IMR-90 (cell line): ENCODE results near the gene TNRC6B. TPM values are rescaled to one million over a fixed set of nuclear protein-coding genes. Genes with fewer than 3 reads are reported as not detected.

ENCODE experiments used
- ATAC-seq: fragments of 200-7000 bp; cut with Tn5 transposase; 2 replicates; pipeline ENCODE4 v1.9.1; 2020; ENCODE audit warnings: low read depth, mild to moderate bottlenecking, moderate library complexity
- BruUV-seq: library from RNA; stranded (reverse); fragments of 400-500 nt; replicated peaks from 2 replicates; lab custom pipeline; 2021; lab: Mats Ljungman, UMichigan
- CTCF ChIA-PET: fragments of 300-600 bp; formaldehyde crosslinking; extraction: SDS; loops from one replicate; lab custom pipeline; 2021; ENCODE audit warnings: antibody characterized with exemption; lab: Yijun Ruan, JAX
- POLR2A ChIA-PET: fragments of 300-600 bp; sonication (Branson Sonifier 250); formaldehyde crosslinking; loops from one replicate; lab custom pipeline; 2022; ENCODE audit warnings: antibody characterized with exemption; ENCODE audit not compliant: unreplicated experiment; lab: Charles Lee
- DNase-seq: peaks from one replicate; pipeline ENCODE4 v3.0.0; 2013
- H2AFZ ChIP-seq: replicated peaks from 2 replicates; pipeline ENCODE3; 2013; ENCODE audit warnings: low read length, mild to moderate bottlenecking; ENCODE audit not compliant: poor library complexity
- H2AK5ac ChIP-seq: 2 replicates; pipeline ENCODE4 v1.6.1; 2013; ENCODE audit warnings: low read depth, low read length, inconsistent platforms
- H2AK9ac ChIP-seq: replicated peaks from 2 replicates; pipeline ENCODE3; 2013; ENCODE audit warnings: mild to moderate bottlenecking, low read depth, low read length, moderate library complexity; ENCODE audit not compliant: poor library complexity
- H2BK120ac ChIP-seq: 2 replicates; pipeline ENCODE4 v1.6.1; 2013; ENCODE audit warnings: low read depth, low read length, inconsistent platforms
- H2BK15ac ChIP-seq: 3 replicates; pipeline ENCODE4 v1.6.1; 2013; ENCODE audit warnings: low read depth, low read length, inconsistent platforms
- H2BK20ac ChIP-seq: 2 replicates; pipeline ENCODE4 v1.6.1; 2013; ENCODE audit warnings: low read depth, mild to moderate bottlenecking, inconsistent platforms, low read length, moderate library complexity
- H2BK5ac ChIP-seq: 2 replicates; pipeline ENCODE4 v1.6.1; 2013; ENCODE audit warnings: mild to moderate bottlenecking, low read depth, low read length, inconsistent platforms; ENCODE audit not compliant: poor library complexity, severe bottlenecking
- H3K14ac ChIP-seq: replicated peaks from 2 replicates; pipeline ENCODE4 v1.6.1; 2013; ENCODE audit warnings: low read depth, low read length, inconsistent platforms
- H3K18ac ChIP-seq: 2 replicates; pipeline ENCODE4 v1.6.1; 2013; ENCODE audit warnings: low read depth, low read length, control low read depth
- H3K23ac ChIP-seq: 2 replicates; pipeline ENCODE4 v1.6.1; 2013; ENCODE audit warnings: low read depth, low read length, inconsistent platforms
- H3K27ac ChIP-seq: 2 replicates; pipeline ENCODE4 v1.5.1; 2013; ENCODE audit warnings: mild to moderate bottlenecking, control low read depth, low read length; ENCODE audit not compliant: insufficient read depth
- H3K27me3 ChIP-seq: 2 replicates; pipeline ENCODE4 v1.6.1; 2013; ENCODE audit warnings: low read length; ENCODE audit not compliant: control insufficient read depth, insufficient read depth
- H3K36me3 ChIP-seq: 2 replicates; pipeline ENCODE4 v1.6.1; 2013; ENCODE audit warnings: low read length, mixed read lengths; ENCODE audit not compliant: control insufficient read depth, insufficient read depth
- H3K4ac ChIP-seq: 2 replicates; pipeline ENCODE4 v1.6.1; 2013; ENCODE audit warnings: low read depth, low read length, inconsistent platforms
- H3K4me1 ChIP-seq: 2 replicates; pipeline ENCODE4 v1.6.1; 2013; ENCODE audit warnings: low read length, mixed read lengths; ENCODE audit not compliant: control insufficient read depth, insufficient read depth
- H3K4me2 ChIP-seq: 2 replicates; pipeline ENCODE4 v1.6.1; 2013; ENCODE audit warnings: low read depth, mild to moderate bottlenecking, control low read depth, low read length, moderate library complexity
- H3K4me3 ChIP-seq: 2 replicates; pipeline ENCODE4 v1.5.1; 2013; ENCODE audit warnings: low read depth, mild to moderate bottlenecking, control low read depth, low read length, moderate library complexity; ENCODE audit not compliant: insufficient read depth
- H3K56ac ChIP-seq: 2 replicates; pipeline ENCODE4 v1.6.1; 2013; ENCODE audit warnings: low read length, inconsistent platforms; ENCODE audit not compliant: insufficient read depth; ENCODE audit errors: extremely low read depth
- H3K79me1 ChIP-seq, 2 experiments: 2 replicates each; pipeline ENCODE4 v1.6.1; 2013; ENCODE audit warnings: low read length in 2 of 2, inconsistent platforms in 1 of 2, low read depth in 1 of 2
- H3K9ac ChIP-seq: 2 replicates; pipeline ENCODE4 v1.6.1; 2013; ENCODE audit warnings: low read depth, low read length, control low read depth
- H3K9me1 ChIP-seq: 2 replicates; pipeline ENCODE4 v1.6.1; 2013; ENCODE audit warnings: low read length, inconsistent platforms; ENCODE audit not compliant: insufficient read depth
- H3K9me3 ChIP-seq: 2 replicates; pipeline ENCODE4 v1.6.1; 2013; ENCODE audit warnings: low read length; ENCODE audit not compliant: control insufficient read depth, insufficient read depth
- H4K20me1 ChIP-seq: 2 replicates; pipeline ENCODE4 v1.6.1; 2013; ENCODE audit warnings: low read length, inconsistent platforms; ENCODE audit not compliant: insufficient read depth
- H4K5ac ChIP-seq: 2 replicates; pipeline ENCODE4 v1.6.1; 2013; ENCODE audit warnings: mild to moderate bottlenecking, low read depth, low read length, control low read depth
- H4K8ac ChIP-seq, 2 experiments: 2 replicates each; pipeline ENCODE4 v1.6.1; 2013; ENCODE audit warnings: low read depth in 2 of 2, low read length in 2 of 2, control low read depth in 1 of 2, inconsistent platforms in 1 of 2
- H4K91ac ChIP-seq: 2 replicates; pipeline ENCODE4 v1.6.1; 2013; ENCODE audit warnings: low read depth, low read length, inconsistent platforms; ENCODE audit not compliant: insufficient read depth
- CHD1 ChIP-seq: IDR thresholded peaks from 2 replicates; pipeline ENCODE4 v1.6.1; 2012; ENCODE audit warnings: low read depth, low read length, improper control_type of control experiment
- ELK1 ChIP-seq: fragments of 150-350 bp; IDR thresholded peaks from 2 replicates; pipeline ENCODE4 v1.6.1; 2016; ENCODE audit warnings: low read depth, mild to moderate bottlenecking, low read length, moderate library complexity, borderline replicate concordance
- FOS ChIP-seq: fragments of 150-350 bp; IDR thresholded peaks from 2 replicates; pipeline ENCODE4 v1.6.1; 2016; ENCODE audit warnings: low read depth, low read length
- MAFK ChIP-seq: IDR thresholded peaks from 2 replicates; pipeline ENCODE4 v1.6.1; 2012; ENCODE audit warnings: low read depth, low read length, improper control_type of control experiment
- MXI1 ChIP-seq: IDR thresholded peaks from 2 replicates; pipeline ENCODE4 v1.6.1; 2012; ENCODE audit warnings: low read depth, mild to moderate bottlenecking, low read length, moderate library complexity, borderline replicate concordance
- NFE2L2 ChIP-seq: fragments of 150-350 bp; IDR thresholded peaks from 2 replicates; pipeline ENCODE4 v1.6.1; 2016; ENCODE audit warnings: low read depth, mild to moderate bottlenecking, low read length
- POLR2A ChIP-seq: IDR thresholded peaks from 2 replicates; pipeline ENCODE4 v1.6.1; 2012; ENCODE audit warnings: mild to moderate bottlenecking, low read depth, low read length
- RCOR1 ChIP-seq: IDR thresholded peaks from 2 replicates; pipeline ENCODE4 v1.6.1; 2012; ENCODE audit warnings: mild to moderate bottlenecking, low read length, improper control_type of control experiment; ENCODE audit not compliant: insufficient replicate concordance
- WGBS, 2 experiments: methylation state at CpG; one replicate each; pipeline versions ENCODE4 v1.1.5 to v1.1.7; 2013; ENCODE audit warnings: missing lambda C conversion rate in 2 of 2; ENCODE audit not compliant: insufficient read length in 1 of 2; ENCODE audit errors: extremely low coverage in 2 of 2; 5-methylcytosine and 5-hydroxymethylcytosine counted together
- dilution Hi-C: fragments of 300-500 bp; cut with HindIII; formaldehyde crosslinking; loops from one replicate; pipeline ENCODE4 v1.14.3; 2018; ENCODE audit warnings: low sequenced_read_pairs; ENCODE audit not compliant: unreplicated experiment
- in situ Hi-C: fragments of 300-500 bp; cut with MboI; formaldehyde crosslinking; loops from 3 replicates; pipeline ENCODE4 v1.14.3; 2019; ENCODE audit warnings: low sequenced_read_pairs, inconsistent platforms, mixed read lengths
- intact Hi-C: fragments of 100-400 bp; cut with micrococcal nuclease; formaldehyde crosslinking; loops from 2 replicates; pipeline ENCODE4 v1.10.0; 2022
- polyA plus RNA-seq, 3 experiments: library from polyadenylated mRNA; depleted of rRNA; stranded (reverse); fragments of >200 nt; gene quantifications; 2 replicates each; pipeline ENCODE4 v1.2.3, GENCODE V29; 2012; ENCODE audit warnings: low replicate concordance in 1 of 3
- total RNA-seq: library from RNA; depleted of rRNA; stranded (reverse); fragments of >200 nt; gene quantifications from 2 replicates; pipeline ENCODE4 v1.2.3, GENCODE V29; 2012
- TF ChIP-seq, protein P1 (sequence below): conservative IDR thresholded peaks from 2 replicates; pipeline ENCODE4 v1.5.1; 2012; ENCODE audit warnings: mild to moderate bottlenecking, low read depth, low read length, improper control_type of control experiment

Gene TNRC6B
- total and polyA plus RNA-seq, 2 of the 4 experiments (the other 2 are of a cell fraction), result 3.9 to 17.0 TPM

- CTCF ChIA-PET, result no interaction called here
- Histone ChIP-seq H3K27ac (no peak overlapping the region), H2AK5ac (no peak overlapping the region), H3K56ac (no peak overlapping the region), H3K4me1 (peaks cover 2% of the 10 kb centered on the region; the same call in 1 of the 2 replicates), H2BK5ac (no peak overlapping the region), H3K23ac (no peak overlapping the region), H2AFZ (no peak overlapping the region), H3K9me3 (no peaks in the 10 kb centered on the region), H3K4me3 (no peak overlapping the region), H3K14ac (no peak overlapping the region), H3K9ac (no peak overlapping the region), H2BK15ac (no peak overlapping the region), H3K79me1 (peaks cover 8 to 14% of the 10 kb centered on the region in 2 experiments), H3K18ac (no peak overlapping the region), H3K4ac (no peak overlapping the region), H2BK120ac (no peak overlapping the region), H2BK20ac (no peak overlapping the region), H4K20me1 (0 out of 2 replicates have a peak, but pooled peaks cover 2% of the 10 kb centered on the region), H3K27me3 (no peaks in the 10 kb centered on the region), H3K36me3 (peaks cover 18% of the 10 kb centered on the region), H2AK9ac (no peak overlapping the region), H4K8ac (no peak overlapping the region), H3K9me1 (peaks cover 2% of the 10 kb centered on the region), H4K91ac (no peak overlapping the region), H3K4me2 (no peak overlapping the region), H4K5ac (no peak overlapping the region)
- in situ Hi-C loops, result no loop called here
- POLR2A ChIA-PET, result no interaction called here
- no TSS peak for BruUV-seq
- 100% methylated on average over 1 of the region's 4 CpGs; no CpG with 5 or more reads in 1 of the 2 experiments for WGBS, 2 experiments
- no peak for TF ChIP-seq ELK1
- no peak for TF ChIP-seq CHD1
- TF ChIP-seq RCOR1, result no peak
- no peak for TF ChIP-seq NFE2L2
- no peak for TF ChIP-seq FOS
- no peak for TF ChIP-seq MAFK
- no peak for TF ChIP-seq MXI1
- TF ChIP-seq POLR2A, result no peak
- TF ChIP-seq, protein P1, sequence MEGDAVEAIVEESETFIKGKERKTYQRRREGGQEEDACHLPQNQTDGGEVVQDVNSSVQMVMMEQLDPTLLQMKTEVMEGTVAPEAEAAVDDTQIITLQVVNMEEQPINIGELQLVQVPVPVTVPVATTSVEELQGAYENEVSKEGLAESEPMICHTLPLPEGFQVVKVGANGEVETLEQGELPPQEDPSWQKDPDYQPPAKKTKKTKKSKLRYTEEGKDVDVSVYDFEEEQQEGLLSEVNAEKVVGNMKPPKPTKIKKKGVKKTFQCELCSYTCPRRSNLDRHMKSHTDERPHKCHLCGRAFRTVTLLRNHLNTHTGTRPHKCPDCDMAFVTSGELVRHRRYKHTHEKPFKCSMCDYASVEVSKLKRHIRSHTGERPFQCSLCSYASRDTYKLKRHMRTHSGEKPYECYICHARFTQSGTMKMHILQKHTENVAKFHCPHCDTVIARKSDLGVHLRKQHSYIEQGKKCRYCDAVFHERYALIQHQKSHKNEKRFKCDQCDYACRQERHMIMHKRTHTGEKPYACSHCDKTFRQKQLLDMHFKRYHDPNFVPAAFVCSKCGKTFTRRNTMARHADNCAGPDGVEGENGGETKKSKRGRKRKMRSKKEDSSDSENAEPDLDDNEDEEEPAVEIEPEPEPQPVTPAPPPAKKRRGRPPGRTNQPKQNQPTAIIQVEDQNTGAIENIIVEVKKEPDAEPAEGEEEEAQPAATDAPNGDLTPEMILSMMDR, result no peak
- no peak for DNase-seq
- intact Hi-C loops, result no loop called here
- no peak for ATAC-seq
- dilution Hi-C loops, result no loop called here
Measured at GRCh38 chr22:40279017-40279416, 101.3 kb downstream of the TNRC6B start.
